ENCODE measurements around the gene PDE4B.

PDE4B gene

GRCh38 chr1:65992165-65992821 lies 199.6 kb downstream of the PDE4B start:
- in situ Hi-C loops (cut with HindIII; ENCODE audit: low pct_ligation_motif_present, low sequenced_read_pairs), result no loop called here
- Histone ChIP-seq H3K27ac (no peak overlapping the region), H3K4me3 (ENCODE audit: low read depth, low read length) (peak overlapping the region; percentile 30), H3K27me3 (replicated peaks) (no peaks in the 10 kb centered on the region), H3K36me3 (replicated peaks) (no peaks in the 10 kb centered on the region)
- TF ChIP-seq, protein P1, sequence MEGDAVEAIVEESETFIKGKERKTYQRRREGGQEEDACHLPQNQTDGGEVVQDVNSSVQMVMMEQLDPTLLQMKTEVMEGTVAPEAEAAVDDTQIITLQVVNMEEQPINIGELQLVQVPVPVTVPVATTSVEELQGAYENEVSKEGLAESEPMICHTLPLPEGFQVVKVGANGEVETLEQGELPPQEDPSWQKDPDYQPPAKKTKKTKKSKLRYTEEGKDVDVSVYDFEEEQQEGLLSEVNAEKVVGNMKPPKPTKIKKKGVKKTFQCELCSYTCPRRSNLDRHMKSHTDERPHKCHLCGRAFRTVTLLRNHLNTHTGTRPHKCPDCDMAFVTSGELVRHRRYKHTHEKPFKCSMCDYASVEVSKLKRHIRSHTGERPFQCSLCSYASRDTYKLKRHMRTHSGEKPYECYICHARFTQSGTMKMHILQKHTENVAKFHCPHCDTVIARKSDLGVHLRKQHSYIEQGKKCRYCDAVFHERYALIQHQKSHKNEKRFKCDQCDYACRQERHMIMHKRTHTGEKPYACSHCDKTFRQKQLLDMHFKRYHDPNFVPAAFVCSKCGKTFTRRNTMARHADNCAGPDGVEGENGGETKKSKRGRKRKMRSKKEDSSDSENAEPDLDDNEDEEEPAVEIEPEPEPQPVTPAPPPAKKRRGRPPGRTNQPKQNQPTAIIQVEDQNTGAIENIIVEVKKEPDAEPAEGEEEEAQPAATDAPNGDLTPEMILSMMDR (IDR thresholded peaks at IDR 0.05; ENCODE audit: low read depth, low read length, missing control alignments), result peak; percentile 42
- DNase-seq, result no peak

DNA sequence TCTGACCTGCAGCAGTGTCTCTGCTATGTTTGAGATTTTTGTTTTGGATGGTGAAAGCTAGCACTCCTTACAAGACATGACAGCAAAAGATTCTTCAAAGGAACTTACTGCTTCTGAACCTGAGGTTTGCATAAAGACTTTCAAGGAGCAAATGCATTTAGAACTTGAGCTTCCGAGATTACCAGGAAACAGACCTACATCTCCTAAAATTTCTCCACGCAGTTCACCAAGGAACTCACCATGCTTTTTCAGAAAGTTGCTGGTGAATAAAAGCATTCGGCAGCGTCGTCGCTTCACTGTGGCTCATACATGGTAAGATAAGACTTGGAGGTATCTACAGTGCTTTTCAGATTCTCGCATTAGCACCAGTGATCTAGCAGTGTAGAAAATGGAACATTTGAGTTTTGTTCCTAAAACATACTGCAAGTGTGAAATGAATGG lies 200.2 kb downstream of the PDE4B start:
- H3K4me3 ChIP-seq (ENCODE audit: low read depth, low read length), result peak overlapping the region; percentile 30
- in situ Hi-C loops (cut with HindIII; ENCODE audit: low pct_ligation_motif_present, low sequenced_read_pairs), result no loop called here
- TF ChIP-seq, protein P1 (IDR thresholded peaks at IDR 0.05; ENCODE audit: low read depth, low read length, missing control alignments), result no peak
- no peak for DNase-seq
- H3K27me3 ChIP-seq (replicated peaks), result no peaks in the 10 kb centered on the region
- H3K36me3 ChIP-seq (replicated peaks), result no peaks in the 10 kb centered on the region
- no peak overlapping the region for H3K27ac ChIP-seq

DNA sequence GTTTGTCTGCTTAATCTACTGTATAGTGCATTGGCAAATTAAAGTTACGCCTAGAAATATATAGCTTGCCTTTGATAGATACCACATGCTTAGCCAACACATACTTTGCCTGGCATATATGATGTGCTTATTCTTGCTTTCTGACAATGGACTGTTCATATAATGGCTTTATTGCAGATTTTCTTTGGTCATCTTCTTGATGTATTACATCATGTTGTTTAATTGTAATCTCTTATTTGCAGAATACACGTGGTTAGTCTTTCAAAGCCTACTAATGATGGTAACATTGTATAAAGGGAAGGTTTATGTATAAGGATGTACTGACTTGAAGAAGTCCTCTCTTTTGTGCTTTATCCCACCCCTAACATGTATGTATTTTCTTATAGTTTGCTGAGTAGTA lies 201.5 kb downstream of the PDE4B start:
- Histone ChIP-seq H3K4me3 (ENCODE audit: low read depth, low read length) (no peak overlapping the region), H3K27ac (no peak overlapping the region), H3K27me3 (replicated peaks) (no peaks in the 10 kb centered on the region), H3K36me3 (replicated peaks) (no peaks in the 10 kb centered on the region)
- in situ Hi-C loops (cut with HindIII; ENCODE audit: low pct_ligation_motif_present, low sequenced_read_pairs), result no loop called here
- no peak for DNase-seq
- TF ChIP-seq, protein P1 (IDR thresholded peaks at IDR 0.05; ENCODE audit: low read depth, low read length, missing control alignments), result no peak

DNA sequence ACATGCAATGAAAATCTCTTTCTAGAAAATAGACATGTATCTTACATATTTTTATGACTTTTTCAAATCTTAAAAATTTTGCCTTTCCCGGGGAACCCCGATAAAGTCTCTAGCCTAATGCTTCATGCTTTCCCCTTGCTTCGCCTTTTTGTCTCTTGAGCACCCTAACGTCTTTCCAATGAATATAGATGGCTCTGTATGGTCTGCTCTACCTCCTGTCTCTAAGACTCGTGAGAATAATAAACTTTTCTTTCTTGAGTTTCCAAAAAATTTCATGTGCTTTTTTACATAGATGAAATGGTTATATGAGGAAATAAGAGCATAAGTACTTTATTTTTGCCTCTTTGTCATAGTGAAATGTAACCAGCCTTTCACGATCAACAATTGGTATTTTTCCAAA lies 202.6 kb downstream of the PDE4B start:
- Histone ChIP-seq H3K36me3 (replicated peaks) (no peaks in the 10 kb centered on the region), H3K27me3 (replicated peaks) (no peaks in the 10 kb centered on the region), H3K4me3 (ENCODE audit: low read depth, low read length) (no peak overlapping the region), H3K27ac (no peak overlapping the region)
- in situ Hi-C loops (cut with HindIII; ENCODE audit: low pct_ligation_motif_present, low sequenced_read_pairs), result no loop called here
- no peak for DNase-seq
- TF ChIP-seq, protein P1 (IDR thresholded peaks at IDR 0.05; ENCODE audit: low read depth, low read length, missing control alignments), result no peak

DNA sequence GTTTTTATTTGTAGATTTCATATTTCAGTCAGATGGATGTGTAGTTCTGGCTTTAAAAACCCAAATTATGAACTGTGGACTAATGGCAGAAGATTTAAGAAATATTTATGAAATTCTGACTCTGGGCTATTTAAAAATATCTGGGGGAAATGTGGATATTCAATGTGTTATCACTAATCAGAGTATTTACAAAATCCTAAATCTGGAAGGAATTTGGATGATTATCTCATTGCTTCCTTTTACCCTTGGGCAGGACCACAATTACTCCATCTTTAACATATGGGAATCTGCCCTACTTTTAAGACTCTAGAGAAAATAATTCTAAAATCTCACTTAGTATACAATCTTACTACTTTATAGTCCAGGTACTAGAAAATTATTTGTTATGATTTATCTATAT lies 203.2 kb downstream of the PDE4B start:
- no peak overlapping the region for H3K27ac ChIP-seq
- no peaks in the 10 kb centered on the region for H3K36me3 ChIP-seq (replicated peaks)
- in situ Hi-C loops (cut with HindIII; ENCODE audit: low pct_ligation_motif_present, low sequenced_read_pairs), result no loop called here
- H3K4me3 ChIP-seq (ENCODE audit: low read depth, low read length), result no peak overlapping the region
- TF ChIP-seq, protein P1 (IDR thresholded peaks at IDR 0.05; ENCODE audit: low read depth, low read length, missing control alignments), result no peak
- H3K27me3 ChIP-seq (replicated peaks), result no peaks in the 10 kb centered on the region
- DNase-seq, result no peak

DNA sequence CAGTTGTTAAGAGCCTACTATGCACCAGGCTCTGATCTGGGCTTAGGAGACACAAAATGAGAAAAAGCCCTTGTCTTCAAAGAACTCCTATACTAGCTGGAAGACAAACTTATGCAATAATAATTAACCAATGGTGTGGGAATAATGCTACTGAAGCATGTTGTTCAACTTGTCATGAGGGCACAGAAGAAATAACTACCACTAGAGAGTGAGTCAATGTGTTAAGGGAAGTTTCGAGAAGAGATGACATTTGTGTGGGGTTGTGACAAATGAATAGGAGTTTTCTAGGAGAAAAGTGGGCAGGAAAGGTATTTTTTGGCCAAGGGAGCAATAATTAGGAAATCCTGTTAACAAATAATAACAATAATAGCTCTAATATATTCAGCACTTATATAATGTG lies 205.0 kb downstream of the PDE4B start:
- H3K27me3 ChIP-seq (replicated peaks), result no peaks in the 10 kb centered on the region
- TF ChIP-seq, protein P1 (IDR thresholded peaks at IDR 0.05; ENCODE audit: low read depth, low read length, missing control alignments), result no peak
- no peak overlapping the region for H3K4me3 ChIP-seq (ENCODE audit: low read depth, low read length)
- DNase-seq, result no peak
- H3K27ac ChIP-seq, result no peak overlapping the region
- H3K36me3 ChIP-seq (replicated peaks), result no peaks in the 10 kb centered on the region
- in situ Hi-C loops (cut with HindIII; ENCODE audit: low pct_ligation_motif_present, low sequenced_read_pairs), result no loop called here
